Lower leg skin (tissue), 4 donors: ENCODE data around the gene PRMT7. TPM values are rescaled to one million over a fixed set of nuclear protein-coding genes. Genes with fewer than 3 reads are reported as not detected.

Source experiments
- DNase-seq, 2 donors: peaks; one replicate each; pipeline ENCODE4 v3.0.0-alpha.2; 2019; ENCODE audit warnings: low spot score in 2 of 2
- H3K4me3 ChIP-seq: fragments of 200-600 bp; sonication (generic); 2 replicates; pipeline ENCODE4 v1.5.1; 2017; ENCODE audit warnings: mild to moderate bottlenecking, low read depth; ENCODE audit not compliant: poor library complexity, severe bottlenecking
- CTCF ChIP-seq, 3 donors: fragments of 450-650 bp; IDR thresholded peaks; one replicate each; pipeline ENCODE4 v1.5.1; 2016; ENCODE audit warnings: antibody characterized with exemption in 3 of 3, mild to moderate bottlenecking in 3 of 3, moderate library complexity in 2 of 3
- POLR2A ChIP-seq, 2 donors: fragments of 450-650 bp; IDR thresholded peaks; one replicate each; pipeline ENCODE4 v1.6.1; 2016 to 2017; ENCODE audit warnings: antibody characterized with exemption in 2 of 2, mild to moderate bottlenecking in 1 of 2, moderate library complexity in 1 of 2
- WGBS, 2 donors: methylation state at CpG; one replicate each; pipeline ENCODE4 v1.1.5; 2018; 5-methylcytosine and 5-hydroxymethylcytosine counted together
- intact Hi-C: fragments of 100-400 bp; cut with DNase I; formaldehyde crosslinking; loops from one replicate; pipeline ENCODE4 v1.15.0; 2023; ENCODE audit warnings: low total_unique reads
- total RNA-seq, 4 donors: library from RNA; depleted of rRNA; stranded (reverse); fragments of >200 nt; gene quantifications; one replicate each; pipeline ENCODE4 v1.1.0, GENCODE V29; 2016

Gene PRMT7
- total RNA-seq, 4 donors from 2014 or later: 29.9 to 62.4 (median 45.9) TPM

GRCh38 chr16:68367440-68367839 is 56.6 kb downstream of the PRMT7 start:
- TF ChIP-seq CTCF (IDR thresholded peaks at IDR 0.05) (no peak), POLR2A (IDR thresholded peaks at IDR 0.05) (no peak)
- H3K4me3 ChIP-seq: no peak overlapping the region
- no peak for DNase-seq
- WGBS, 2 donors: 82 to 86% methylated on average over 19 of the region's 20 CpGs
- intact Hi-C loops: no loop called here

- no peak for DNase-seq
- 86 to 89% methylated on average over 14 of the region's 14 CpGs for WGBS, 2 donors
- no peak for TF ChIP-seq POLR2A (IDR thresholded peaks at IDR 0.05)
- no peak for TF ChIP-seq CTCF (IDR thresholded peaks at IDR 0.05)
- intact Hi-C loops: no loop called here
- H3K4me3 ChIP-seq: no peak overlapping the region
These were observed 57.1 kb downstream of the PRMT7 start for GRCh38 chr16:68367891-68368290.

GRCh38 chr16:68368301-68368888 is 57.6 kb downstream of the PRMT7 start:
- DNase-seq: no peak
- WGBS, 2 donors: 64 to 67% methylated on average over 12 of the region's 12 CpGs
- no peak overlapping the region for H3K4me3 ChIP-seq
- intact Hi-C loops: no loop called here
- TF ChIP-seq POLR2A (IDR thresholded peaks at IDR 0.05): no peak
- TF ChIP-seq CTCF (IDR thresholded peaks at IDR 0.05): no peak

GRCh38 chr16:68369168-68369567 is 58.3 kb downstream of the PRMT7 start:
- DNase-seq: no peak
- WGBS, 2 donors: 79 to 87% methylated on average over 4 of the region's 4 CpGs
- TF ChIP-seq CTCF (IDR thresholded peaks at IDR 0.05): no peak
- TF ChIP-seq POLR2A (IDR thresholded peaks at IDR 0.05): no peak
- intact Hi-C loops: no loop called here
- no peak overlapping the region for H3K4me3 ChIP-seq

- H3K4me3 ChIP-seq: no peak overlapping the region
- TF ChIP-seq CTCF (IDR thresholded peaks at IDR 0.05): no peak
- no peak for TF ChIP-seq POLR2A (IDR thresholded peaks at IDR 0.05)
- intact Hi-C loops: no loop called here
- DNase-seq: no peak
- 74 to 78% methylated on average over 23 of the region's 23 CpGs for WGBS, 2 donors
These were observed 59.1 kb downstream of the PRMT7 start for GRCh38 chr16:68369697-68370580.
